Parathyroid adenoma (tissue), 2 donors: ENCODE results near the gene MTMR12.
A peak's percentile ranks its signal among the peaks of the same experiment; 100 is the strongest.
"Not testable (repeated sequence)": the region's sequence is repeated elsewhere in the genome, so short reads cannot be mapped to it uniquely, and the experiment has no call there.

Source experiments
- H2AFZ ChIP-seq: fragments of 300-600 bp; sonication (generic); one replicate; pipeline ENCODE4 v1.7.0; 2017; ENCODE audit warnings: antibody characterized with exemption, mild to moderate bottlenecking
- H3K27ac ChIP-seq: fragments of 300-600 bp; sonication (generic); one replicate; pipeline ENCODE4 v1.7.0; 2017
- H3K27me3 ChIP-seq: fragments of 300-600 bp; sonication (generic); one replicate; pipeline ENCODE4 v1.7.0; 2017; ENCODE audit warnings: low read length; ENCODE audit not compliant: control insufficient read depth, insufficient read depth
- H3K36me3 ChIP-seq: fragments of 300-600 bp; sonication (generic); one replicate; pipeline ENCODE4 v1.7.0; 2017; ENCODE audit warnings: low read length; ENCODE audit not compliant: control insufficient read depth, insufficient read depth
- H3K4me1 ChIP-seq: fragments of 300-600 bp; sonication (generic); one replicate; pipeline ENCODE4 v1.7.0; 2017; ENCODE audit warnings: control low read depth
- H3K4me2 ChIP-seq: fragments of 300-600 bp; sonication (generic); one replicate; pipeline ENCODE4 v1.7.0; 2017; ENCODE audit warnings: low read length
- H3K4me3 ChIP-seq: fragments of 300-600 bp; sonication (generic); one replicate; pipeline ENCODE4 v1.7.0; 2017; ENCODE audit warnings: low read depth, low read length
- H3K79me2 ChIP-seq: fragments of 300-600 bp; sonication (generic); one replicate; pipeline ENCODE4 v1.7.0; 2017; ENCODE audit warnings: control low read depth
- H3K9ac ChIP-seq: fragments of 300-600 bp; sonication (generic); one replicate; pipeline ENCODE4 v1.7.0; 2017; ENCODE audit warnings: mild to moderate bottlenecking
- H3K9me3 ChIP-seq: fragments of 300-600 bp; sonication (generic); one replicate; pipeline ENCODE4 v1.7.0; 2017; ENCODE audit warnings: low read length; ENCODE audit not compliant: control insufficient read depth
- CTCF ChIP-seq: fragments of 300-600 bp; sonication (generic); IDR thresholded peaks from one replicate; pipeline ENCODE4 v1.7.0; 2017; ENCODE audit warnings: antibody characterized with exemption, mild to moderate bottlenecking
- donor health status: primary hyperparathyroidism.

Gene MTMR12

GRCh38 chr5:32315221-32316014 is 2.7 kb upstream of the MTMR12 start:
- Histone ChIP-seq H2AFZ (no peak overlapping the region), H3K9me3 (no peaks in the 10 kb centered on the region), H3K4me3 (no peak overlapping the region), H3K36me3 (no peaks in the 10 kb centered on the region), H3K4me1 (no peaks in the 10 kb centered on the region), H3K79me2 (peaks cover 15% of the 10 kb centered on the region), H3K4me2 (no peak overlapping the region), H3K27ac (no peak overlapping the region), H3K27me3 (no peaks in the 10 kb centered on the region), H3K9ac (no peak overlapping the region)
- TF ChIP-seq CTCF: no peak

- H3K4me1 ChIP-seq: no peaks in the 10 kb centered on the region
- no peak overlapping the region for H3K4me3 ChIP-seq
- H3K27ac ChIP-seq: no peak overlapping the region
- no peak overlapping the region for H3K9ac ChIP-seq
- no peak overlapping the region for H2AFZ ChIP-seq
- no peak overlapping the region for H3K4me2 ChIP-seq
- H3K27me3 ChIP-seq: no peaks in the 10 kb centered on the region
- no peaks in the 10 kb centered on the region for H3K36me3 ChIP-seq
- H3K79me2 ChIP-seq: peaks cover 23% of the 10 kb centered on the region
- TF ChIP-seq CTCF: no peak
- no peaks in the 10 kb centered on the region for H3K9me3 ChIP-seq
Observed at GRCh38 chr5:32314658-32315057, 1.9 kb upstream of the MTMR12 start.

GRCh38 chr5:32314152-32314488 is 1.4 kb upstream of the MTMR12 start:
- not testable (repeated sequence) for H3K9ac ChIP-seq, H3K4me2 ChIP-seq, H3K4me3 ChIP-seq, H3K27ac ChIP-seq, H3K4me1 ChIP-seq, H3K9me3 ChIP-seq, H3K27me3 ChIP-seq, H3K36me3 ChIP-seq, H2AFZ ChIP-seq
- H3K79me2 ChIP-seq: peaks cover 25% of the 10 kb centered on the region

GRCh38 chr5:32312197-32312594 is 543 bp downstream of the MTMR12 start:
- TF ChIP-seq CTCF: no peak
- peak overlapping the region; percentile 92 for H3K9ac ChIP-seq
- H3K27ac ChIP-seq: peak overlapping the region; percentile 77
- H3K79me2 ChIP-seq: peaks cover 39% of the 10 kb centered on the region
- peak overlapping the region; percentile 84 for H2AFZ ChIP-seq
- H3K4me3 ChIP-seq: peak overlapping the region; percentile 81
- no peaks in the 10 kb centered on the region for H3K4me1 ChIP-seq
- H3K4me2 ChIP-seq: peak overlapping the region; percentile 72
- no peaks in the 10 kb centered on the region for H3K9me3 ChIP-seq
- no peaks in the 10 kb centered on the region for H3K36me3 ChIP-seq
- no peaks in the 10 kb centered on the region for H3K27me3 ChIP-seq

GRCh38 chr5:32311404-32312196 is 1.1 kb downstream of the MTMR12 start:
- Histone ChIP-seq H3K9ac (peak overlapping the region; percentile 92), H3K4me1 (no peaks in the 10 kb centered on the region), H3K27ac (peak overlapping the region; percentile 77), H3K27me3 (no peaks in the 10 kb centered on the region), H3K4me2 (peak overlapping the region; percentile 72), H3K79me2 (peaks cover 45% of the 10 kb centered on the region), H3K4me3 (peak overlapping the region; percentile 81), H3K9me3 (no peaks in the 10 kb centered on the region), H3K36me3 (no peaks in the 10 kb centered on the region), H2AFZ (peak overlapping the region; percentile 84)
- TF ChIP-seq CTCF: no peak
